GM12878 (cell line): Measurements from ENCODE around the gene CLASRP. TPM values are rescaled to one million over a fixed set of nuclear protein-coding genes. Genes with fewer than 3 reads are reported as not detected.

Experiments used
- ATAC-seq: fragments of 200-7000 bp; cut with Tn5 transposase; 3 replicates; pipeline ENCODE4 v1.9.1; 2020; ENCODE audit warnings: mild to moderate bottlenecking, moderate library complexity
- BruUV-seq: library from RNA; stranded (reverse); fragments of 400-500 nt; replicated peaks from 2 replicates; lab custom pipeline; 2021; lab: Mats Ljungman, UMichigan
- CTCF ChIA-PET: fragments of 300-600 bp; sonication (Branson Sonifier 250); formaldehyde crosslinking; extraction: SDS; loops from one replicate; lab custom pipeline; 2021; ENCODE audit warnings: inconsistent platforms; lab: Yijun Ruan, JAX
- POLR2A ChIA-PET: fragments of 350-600 bp; formaldehyde crosslinking; extraction: SDS; loops from one replicate; lab custom pipeline; 2021; ENCODE audit warnings: inconsistent platforms; lab: Charles Lee
- RAD21 ChIA-PET: fragments of 300-600 bp; sonication (Branson Sonifier 250); formaldehyde crosslinking; loops from one replicate; lab custom pipeline; 2023; ENCODE audit warnings: antibody characterized with exemption; ENCODE audit not compliant: unreplicated experiment; lab: Charles Lee
- SMC1A ChIA-PET: fragments of 300-600 bp; sonication (Branson Sonifier 250); formaldehyde crosslinking; loops from one replicate; lab custom pipeline; 2023; ENCODE audit not compliant: unreplicated experiment, uncharacterized antibody; lab: Charles Lee
- DNase-seq: peaks from one replicate; pipeline ENCODE4 v3.0.0-alpha.2; 2011; ENCODE audit warnings: low read depth, low spot score
- FAIRE-seq: peaks from 3 replicates; lab custom pipeline; 2011; peaks lifted over from hg19 to GRCh38; lab: Jason Lieb, UNC
- H2AFZ ChIP-seq: 2 replicates; pipeline ENCODE4 v1.6.0; 2011; ENCODE audit warnings: low read depth, low read length, control low read depth; ENCODE audit not compliant: control insufficient read depth
- H3K27ac ChIP-seq: 2 replicates; pipeline ENCODE4 v1.5.1; 2011; ENCODE audit warnings: control low read depth; ENCODE audit not compliant: control insufficient read depth, insufficient read depth
- H3K27me3 ChIP-seq, 2 experiments: replicated peaks in 1 of 2; 2 replicates each; pipeline versions ENCODE4 v1.6.0 to v1.6.1; 2011; ENCODE audit warnings: low read length in 1 of 2; ENCODE audit not compliant: control insufficient read depth in 2 of 2, insufficient read depth in 2 of 2
- H3K36me3 ChIP-seq, 2 experiments: 2 replicates each; pipeline ENCODE4 v1.5.1; 2011; ENCODE audit warnings: low read length in 1 of 2; ENCODE audit not compliant: control insufficient read depth in 2 of 2, insufficient read depth in 2 of 2
- H3K4me1 ChIP-seq: 2 replicates; pipeline ENCODE4 v1.6.1; 2011; ENCODE audit warnings: mild to moderate bottlenecking, low read length, moderate library complexity, mixed read lengths; ENCODE audit not compliant: control insufficient read depth, insufficient read depth
- H3K4me2 ChIP-seq: 2 replicates; pipeline ENCODE4 v1.6.0; 2011; ENCODE audit warnings: control low read depth; ENCODE audit not compliant: control insufficient read depth, insufficient read depth
- H3K4me3 ChIP-seq: fragments of 200-600 bp; sonication (generic); 2 replicates; pipeline ENCODE4 v1.5.1; 2016
- H3K79me2 ChIP-seq: 2 replicates; pipeline ENCODE4 v1.6.0; 2011; ENCODE audit warnings: low read length; ENCODE audit not compliant: control insufficient read depth, insufficient read depth
- H3K9ac ChIP-seq: 2 replicates; pipeline ENCODE4 v1.8.0; 2011; ENCODE audit warnings: low read length, control low read depth, mixed read lengths; ENCODE audit not compliant: control insufficient read depth, insufficient read depth
- H3K9me3 ChIP-seq: replicated peaks from 3 replicates; pipeline ENCODE4 v1.5.1; 2011; ENCODE audit warnings: mild to moderate bottlenecking, low read length; ENCODE audit not compliant: control insufficient read depth, insufficient read depth
- H4K20me1 ChIP-seq: 2 replicates; pipeline ENCODE4 v1.6.0; 2011; ENCODE audit not compliant: control insufficient read depth, insufficient read depth
- BHLHE40 ChIP-seq, 2 experiments: fragments of 450-650 bp in 1 of 2; IDR thresholded peaks; 2 replicates each; pipeline ENCODE4 v1.6.1; 2011 to 2017; ENCODE audit warnings: low read depth in 2 of 2, borderline replicate concordance in 1 of 2, improper control_type of control experiment in 1 of 2, low read length in 1 of 2, mild to moderate bottlenecking in 1 of 2
- CBX3 ChIP-seq: fragments of 200-600 bp; sonication (generic); IDR thresholded peaks from 2 replicates; pipeline ENCODE4 v1.6.1; 2016; ENCODE audit warnings: low read depth, borderline replicate concordance
- CHD1 ChIP-seq: IDR thresholded peaks from 2 replicates; pipeline ENCODE4 v1.6.1; 2012; ENCODE audit warnings: low read depth, low read length, improper control_type of control experiment
- CREB1 ChIP-seq: IDR thresholded peaks from 2 replicates; pipeline ENCODE4 v1.6.1; 2012; ENCODE audit warnings: low read depth, mild to moderate bottlenecking, inconsistent platforms
- DPF2 ChIP-seq: fragments of 450-650 bp; IDR thresholded peaks from 2 replicates; pipeline ENCODE4 v1.6.1; 2017; ENCODE audit warnings: mild to moderate bottlenecking
- EP300 ChIP-seq, 2 experiments: fragments of 150-350 bp in 1 of 2; IDR thresholded peaks; 2 replicates each; pipeline ENCODE4 v1.6.1; 2011 to 2012; ENCODE audit warnings: low read depth in 2 of 2, low read length in 2 of 2, borderline replicate concordance in 1 of 2, improper control_type of control experiment in 1 of 2, inconsistent platforms in 1 of 2; ENCODE audit not compliant: control insufficient read depth in 1 of 2
- HCFC1 ChIP-seq: fragments of 150-350 bp; IDR thresholded peaks from 2 replicates; pipeline ENCODE4 v1.6.1; 2014; ENCODE audit warnings: low read length
- IRF4 ChIP-seq: IDR thresholded peaks from 2 replicates; pipeline ENCODE4 v1.6.1; 2011; ENCODE audit warnings: low read depth, low read length
- JUNB ChIP-seq: IDR thresholded peaks from 2 replicates; pipeline ENCODE4 v1.6.1; 2016; ENCODE audit warnings: antibody characterized with exemption, mild to moderate bottlenecking
- MEF2B ChIP-seq: fragments of 450-650 bp; IDR thresholded peaks from 2 replicates; pipeline ENCODE4 v1.6.1; 2018; ENCODE audit warnings: mild to moderate bottlenecking, moderate library complexity; ENCODE audit not compliant: partially characterized antibody, poor library complexity, severe bottlenecking
- MTA2 ChIP-seq: fragments of 450-650 bp; IDR thresholded peaks from 2 replicates; pipeline ENCODE4 v1.6.1; 2016; ENCODE audit warnings: low read depth, mild to moderate bottlenecking, moderate library complexity
- MYB ChIP-seq: fragments of 150-350 bp; IDR thresholded peaks from 2 replicates; pipeline ENCODE4 v1.6.1; 2014; ENCODE audit warnings: mild to moderate bottlenecking, low read depth, low read length, borderline replicate concordance
- NRF1 ChIP-seq: conservative IDR thresholded peaks from 2 replicates; pipeline ENCODE4 v1.6.1; 2011; ENCODE audit warnings: mild to moderate bottlenecking, low read depth, low read length, improper control_type of control experiment
- RELB ChIP-seq: fragments of 450-650 bp; IDR thresholded peaks from 2 replicates; pipeline ENCODE4 v1.6.1; 2017; ENCODE audit warnings: low read depth, mild to moderate bottlenecking, moderate library complexity
- SMARCA5 ChIP-seq: fragments of 450-650 bp; IDR thresholded peaks from 2 replicates; pipeline ENCODE4 v1.6.1; 2017; ENCODE audit warnings: mild to moderate bottlenecking
- SMC3 ChIP-seq: IDR thresholded peaks from 2 replicates; pipeline ENCODE4 v1.6.1; 2011; ENCODE audit warnings: low read length, improper control_type of control experiment, borderline replicate concordance
- SRF ChIP-seq, 2 experiments: IDR thresholded peaks; 2 replicates each; pipeline ENCODE4 v1.6.1; 2011; ENCODE audit warnings: low read depth in 2 of 2, low read length in 2 of 2, mild to moderate bottlenecking in 1 of 2, moderate library complexity in 1 of 2
- SUPT20H ChIP-seq: IDR thresholded peaks from 2 replicates; pipeline ENCODE4 v1.6.1; 2011; ENCODE audit warnings: low read depth, mild to moderate bottlenecking, low read length, moderate library complexity, borderline replicate concordance; ENCODE audit not compliant: control insufficient read depth
- WGBS: methylation state at CpG from one replicate; pipeline ENCODE4 v1.1.6; 2016; ENCODE audit warnings: low lambda C conversion rate; ENCODE audit not compliant: insufficient replicate concordance, insufficient coverage; ENCODE audit errors: missing lambda C conversion rate; 5-methylcytosine and 5-hydroxymethylcytosine counted together
- in situ Hi-C: fragments of 300-500 bp; cut with MboI; formaldehyde crosslinking; loops from 9 replicates; pipeline ENCODE4 v1.14.3; 2018; ENCODE audit warnings: mixed read lengths
- intact Hi-C: fragments of 100-400 bp; cut with micrococcal nuclease; formaldehyde crosslinking; loops from one replicate; pipeline ENCODE4 v1.14.2; 2022; ENCODE audit not compliant: unreplicated experiment
- polyA plus RNA-seq, 11 experiments: library from polyadenylated mRNA; depleted of rRNA in 4 of 11; unstranded in 6 of 11; stranded (reverse) in 5 of 11; fragments of >200 nt; fragmentation: Nextera tagmentation in 4 of 11; fragmentation: Illumina TruSeq in 1 of 11; extraction: Ambion mirVana in 4 of 11; extraction: Trizol in 1 of 11; gene quantifications; 1 replicate in 1 of 11; 2 replicates in 10 of 11; pipeline versions ENCODE4 v1.2.1 to v1.2.3, GENCODE V29; 2011 to 2016; ENCODE audit warnings: inconsistent platforms in 2 of 11, missing spikeins in 2 of 11, low read depth in 1 of 11
- total RNA-seq, 4 experiments: library from RNA; depleted of rRNA in 3 of 4; stranded (reverse); fragments of >200 nt in 3 of 4; fragmentation: Illumina TruSeq in 1 of 4; extraction: Trizol in 1 of 4; gene quantifications; 2 replicates each; pipeline versions ENCODE4 v1.2.1 to v1.2.3, GENCODE V29; 2013 to 2021
- TF ChIP-seq, protein P1 (sequence below): IDR thresholded peaks from 2 replicates; pipeline ENCODE4 v1.6.1; 2011; ENCODE audit warnings: low read depth, mild to moderate bottlenecking, low read length, moderate library complexity, borderline replicate concordance; ENCODE audit errors: extremely low read depth
- TF ChIP-seq, protein P2 (sequence below): IDR thresholded peaks from 2 replicates; pipeline ENCODE4 v1.6.1; 2011; ENCODE audit warnings: mild to moderate bottlenecking, low read depth, low read length, moderate library complexity; ENCODE audit not compliant: insufficient replicate concordance

The CLASRP gene
- total and polyA plus RNA-seq, 10 of the 15 experiments (the other 5 are each of a cell fraction or from before 2014, with no cell fraction given) = 0.68 to 75.8 (median 30.2) TPM

- 1% methylated on average over 36 of the region's 79 CpGs for WGBS
- DNase-seq = peak; percentile 57
- ChIA-PET SMC1A (interaction anchor here (0.9 to 1.9 kb wide), 7 partner anchors 12 to 76 kb away, joined by 3 to 9 read pairs (median 4); no protein-coding TSS in a partner anchor), CTCF (interaction anchor here (0.6 to 3.0 kb wide), 6 partner anchors 12 to 248 kb away, joined by 3 to 17 read pairs (median 6); no protein-coding TSS in a partner anchor), POLR2A (interaction anchor here (0.6 to 3.6 kb wide), 13 partner anchors 11 to 676 kb away, joined by 3 to 24 read pairs (median 4); partner anchors contain the start of genes BLOC1S3, GEMIN7 and TRAPPC6A), RAD21 (interaction anchor here (0.6 to 3.6 kb wide), 12 partner anchors 9 to 187 kb away, joined by 3 to 11 read pairs (median 4); partner anchors contain the start of genes BLOC1S3, CLASRP and TRAPPC6A)
- Histone ChIP-seq H3K4me3 (peak within 1 kb of the TSS; percentile 91), H3K9ac (peak within 1 kb of the TSS; percentile 85), H3K36me3 (peaks cover 2 to 3% of the 10 kb centered on the region in 2 experiments; a peak in 3 of 4 replicates), H2AFZ (peak within 1 kb of the TSS; percentile 90), H3K79me2 (peaks cover 12% of the 10 kb centered on the region), H3K9me3 (no peaks in the 10 kb centered on the region), H3K27me3 (no peaks in the 10 kb centered on the region), H4K20me1 (no peaks in the 10 kb centered on the region), H3K4me1 (peaks cover 3% of the 10 kb centered on the region; the same call in 1 of the 2 replicates), H3K27ac (peak within 1 kb of the TSS; percentile 92), H3K4me2 (peak within 1 kb of the TSS; percentile 92)
- peak; percentile 74 for ATAC-seq
- in situ Hi-C loops (no loop called here), intact Hi-C loops (no loop called here)
- no TSS peak for BruUV-seq
- FAIRE-seq = peak; percentile 44
- TF ChIP-seq JUNB (no peak), CBX3 (no peak), BHLHE40 (IDR thresholded peaks at IDR 0.05; ENCODE audit: borderline replicate concordance in 1 of 2, low read depth in 2 of 2, low read length in 1 of 2) (peak; percentile 78 to 97), CHD1 (peak; percentile 59; the same call in 1 of the 2 replicates), IRF4 (0 out of 2 replicates have a peak, but pooled peaks have one; percentile 23), RELB (no peak), CREB1 (peak; percentile 91), DPF2 (peak; percentile 55; the same call in 1 of the 2 replicates), MYB (no peak), HCFC1 (no peak), MEF2B (peak; percentile 17), NRF1 (no peak), MTA2 (0 out of 2 replicates have a peak, but pooled peaks have one; percentile 12), EP300 (IDR thresholded peaks at IDR 0.05; ENCODE audit: borderline replicate concordance in 1 of 2, control insufficient read depth in 1 of 2, low read depth in 2 of 2, low read length in 2 of 2) (0 out of 4 replicates have a peak, but pooled peaks have one; percentile 22 to 25), SUPT20H (no peak), SMC3 (no peak), SMARCA5 (peak; percentile 99), SRF (IDR thresholded peaks at IDR 0.05; ENCODE audit: low read depth in 2 of 2, low read length in 2 of 2) (no peak)
- TF ChIP-seq, protein P1, sequence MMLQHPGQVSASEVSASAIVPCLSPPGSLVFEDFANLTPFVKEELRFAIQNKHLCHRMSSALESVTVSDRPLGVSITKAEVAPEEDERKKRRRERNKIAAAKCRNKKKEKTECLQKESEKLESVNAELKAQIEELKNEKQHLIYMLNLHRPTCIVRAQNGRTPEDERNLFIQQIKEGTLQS = peak; percentile 76
- TF ChIP-seq, protein P2, sequence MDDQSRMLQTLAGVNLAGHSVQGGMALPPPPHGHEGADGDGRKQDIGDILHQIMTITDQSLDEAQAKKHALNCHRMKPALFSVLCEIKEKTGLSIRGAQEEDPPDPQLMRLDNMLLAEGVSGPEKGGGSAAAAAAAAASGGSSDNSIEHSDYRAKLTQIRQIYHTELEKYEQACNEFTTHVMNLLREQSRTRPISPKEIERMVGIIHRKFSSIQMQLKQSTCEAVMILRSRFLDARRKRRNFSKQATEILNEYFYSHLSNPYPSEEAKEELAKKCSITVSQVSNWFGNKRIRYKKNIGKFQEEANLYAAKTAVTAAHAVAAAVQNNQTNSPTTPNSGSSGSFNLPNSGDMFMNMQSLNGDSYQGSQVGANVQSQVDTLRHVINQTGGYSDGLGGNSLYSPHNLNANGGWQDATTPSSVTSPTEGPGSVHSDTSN = peak; percentile 21
Measured at GRCh38 chr19:45001087-45001739, 37.6 kb upstream of the CLASRP start, which contains the start of gene RELB. Gene RELB (plus strand): TSS chr19:45001464. CDS start chr19:45001580, 116 bp downstream.
